ENCODE measurements around the gene ARHGAP24.
"Not testable (repeated sequence)": the region's sequence is repeated elsewhere in the genome, so short reads cannot be mapped to it uniquely, and the experiment has no call there.

ARHGAP24 gene

GRCh38 chr4:85482010-85482738 is 7.2 kb downstream of the ARHGAP24 start:
- no peak for DNase-seq (ENCODE audit: low read depth)

GRCh38 chr4:85486425-85487086 is 11.6 kb downstream of the ARHGAP24 start:
- DNase-seq (ENCODE audit: low read depth): no peak

GRCh38 chr4:85488416-85488815 is 13.5 kb downstream of the ARHGAP24 start:
- DNase-seq (ENCODE audit: low read depth): no peak

GRCh38 chr4:85489273-85489981 is 14.5 kb downstream of the ARHGAP24 start:
- DNase-seq (ENCODE audit: low read depth): no peak

GRCh38 chr4:85491527-85491926 is 16.6 kb downstream of the ARHGAP24 start:
- DNase-seq (ENCODE audit: low read depth): no peak

GRCh38 chr4:85492336-85492735 is 17.4 kb downstream of the ARHGAP24 start:
- no peak for DNase-seq (ENCODE audit: low read depth)

GRCh38 chr4:85495621-85496020 is 20.7 kb downstream of the ARHGAP24 start:
- DNase-seq (ENCODE audit: low read depth): no peak

- no peak for DNase-seq (ENCODE audit: low read depth)
Observed at GRCh38 chr4:85496126-85496849, 21.3 kb downstream of the ARHGAP24 start.

GRCh38 chr4:85496933-85497332 is 22.0 kb downstream of the ARHGAP24 start:
- DNase-seq (ENCODE audit: low read depth): peak; percentile 76

GRCh38 chr4:85498068-85498733 is 23.3 kb downstream of the ARHGAP24 start:
- peak; percentile 53 for DNase-seq (ENCODE audit: low read depth)

GRCh38 chr4:85499573-85499972 is 24.6 kb downstream of the ARHGAP24 start:
- DNase-seq (ENCODE audit: low read depth): no peak

- DNase-seq (ENCODE audit: low read depth): no peak
Observed at GRCh38 chr4:85500110-85500867, 25.3 kb downstream of the ARHGAP24 start.

- not testable (repeated sequence) for DNase-seq (ENCODE audit: low read depth)
Observed at GRCh38 chr4:85501145-85501544, 26.2 kb downstream of the ARHGAP24 start.

- no peak for DNase-seq (ENCODE audit: low read depth)
Observed at GRCh38 chr4:85508654-85509053, 33.7 kb downstream of the ARHGAP24 start.

GRCh38 chr4:85509882-85510631 is 35.1 kb downstream of the ARHGAP24 start:
- DNase-seq (ENCODE audit: low read depth): no peak

GRCh38 chr4:85510632-85510984 is 35.7 kb downstream of the ARHGAP24 start:
- DNase-seq (ENCODE audit: low read depth): no peak

GRCh38 chr4:85512446-85513205 is 37.7 kb downstream of the ARHGAP24 start:
- no peak for DNase-seq (ENCODE audit: low read depth)

GRCh38 chr4:85514117-85514516 is 39.2 kb downstream of the ARHGAP24 start:
- no peak for DNase-seq (ENCODE audit: low read depth)

GRCh38 chr4:85514783-85515182 is 39.8 kb downstream of the ARHGAP24 start:
- no peak for DNase-seq (ENCODE audit: low read depth)

- no peak for DNase-seq (ENCODE audit: low read depth)
Observed at GRCh38 chr4:85515701-85516100, 40.8 kb downstream of the ARHGAP24 start.

Measured in HS-5 (cell line).